NCI-H187 treated with DMSO at 0.1 percent for 48 hours (cell line): ENCODE data around the gene CLCN2.

Source experiments
- DNase-seq: peaks from one replicate; lab custom pipeline; 2025; lab: John Stamatoyannopoulos, UW

The CLCN2 gene

DNA sequence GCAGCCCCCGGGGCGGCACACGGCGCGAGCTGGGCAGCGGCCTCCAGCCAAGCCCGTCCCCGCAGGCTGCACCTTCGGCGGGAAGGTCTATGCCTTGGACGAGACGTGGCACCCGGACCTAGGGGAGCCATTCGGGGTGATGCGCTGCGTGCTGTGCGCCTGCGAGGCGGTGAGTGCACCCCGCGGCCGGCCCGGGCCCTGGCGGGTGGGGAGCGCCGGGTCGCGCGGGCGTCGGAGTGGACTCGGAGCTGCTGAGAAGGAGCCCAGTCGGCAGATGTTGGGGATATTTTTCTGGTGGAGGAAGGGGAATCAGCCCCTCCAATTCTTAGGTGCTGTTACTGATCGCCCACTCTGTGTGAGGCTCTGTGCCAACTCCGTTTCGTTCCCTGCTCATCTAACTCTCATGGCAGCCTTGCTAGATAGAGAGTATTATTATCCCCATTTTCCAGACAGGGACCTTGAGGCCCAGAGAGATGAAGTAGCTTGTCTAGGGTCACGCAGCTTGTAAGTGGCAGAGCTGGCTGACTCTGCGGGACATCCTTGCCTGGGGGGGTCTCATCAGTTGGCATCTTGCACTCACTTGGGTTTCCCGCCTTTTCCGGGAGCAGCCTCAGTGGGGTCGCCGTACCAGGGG, 19.3 kb upstream of the CLCN2 start:
- DNase-seq, result no peak

DNA sequence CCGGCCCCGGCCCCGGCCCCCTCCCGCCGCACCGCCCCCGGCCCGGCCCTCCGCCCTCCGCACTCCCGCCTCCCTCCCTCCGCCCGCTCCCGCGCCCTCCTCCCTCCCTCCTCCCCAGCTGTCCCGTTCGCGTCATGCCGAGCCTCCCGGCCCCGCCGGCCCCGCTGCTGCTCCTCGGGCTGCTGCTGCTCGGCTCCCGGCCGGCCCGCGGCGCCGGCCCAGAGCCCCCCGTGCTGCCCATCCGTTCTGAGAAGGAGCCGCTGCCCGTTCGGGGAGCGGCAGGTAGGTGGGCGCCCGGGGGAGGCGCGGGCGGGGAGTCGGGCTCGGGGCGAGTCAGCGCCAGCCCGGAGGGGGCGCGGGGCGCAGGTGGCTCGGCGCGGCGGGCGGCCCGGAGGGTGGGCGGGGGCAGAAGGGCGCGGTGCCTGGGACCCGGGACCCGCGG, 18.8 kb upstream of the CLCN2 start:
- no peak for DNase-seq

DNA sequence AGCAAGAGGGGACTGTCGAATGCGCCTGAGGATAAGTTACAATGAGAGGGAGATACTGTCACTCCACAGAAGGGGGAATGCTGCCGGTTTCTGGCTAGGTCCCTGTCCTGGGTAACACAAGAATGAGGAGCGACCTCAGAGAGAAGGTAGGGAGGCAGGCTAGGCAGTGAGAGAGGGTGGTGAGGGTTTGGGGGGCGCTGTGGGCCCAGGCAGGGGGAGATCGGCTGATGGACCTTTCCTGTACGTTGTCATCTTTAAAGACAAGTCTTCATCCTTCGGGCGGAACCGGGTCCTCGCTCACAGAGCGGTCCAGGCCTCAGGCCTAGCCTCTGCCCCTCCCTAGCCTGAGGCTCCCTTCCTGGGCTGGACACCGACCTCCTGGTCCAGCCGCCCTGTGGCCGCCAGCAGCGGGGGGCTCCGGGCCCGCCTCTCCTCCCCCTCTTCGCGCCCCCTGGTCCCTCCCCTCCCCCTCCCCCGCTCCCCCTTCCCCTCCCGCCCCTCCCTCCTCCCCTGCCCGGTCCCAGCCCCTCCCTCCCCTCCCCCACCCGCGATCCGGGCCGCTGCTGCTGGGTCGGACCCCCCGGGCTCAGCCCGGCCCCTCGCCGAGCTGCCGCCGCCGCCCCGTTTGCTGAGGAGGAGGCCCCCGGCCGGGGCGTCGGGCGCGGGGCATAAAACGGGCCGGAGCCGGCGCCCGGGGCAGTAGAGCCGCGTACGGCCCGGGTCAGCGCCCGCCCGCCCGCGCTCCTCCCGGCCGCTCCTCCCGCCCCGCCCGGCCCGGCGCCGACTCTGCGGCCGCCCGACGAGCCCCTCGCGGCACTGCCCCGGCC, 18.2 kb upstream of the CLCN2 start, which contains the start of gene CHRD:
Gene CHRD, plus strand, starts transcription at position 697 of the 827 bp plus-strand sequence. CDS start 265 bp downstream, outside the sequence.
- no peak for DNase-seq

DNA sequence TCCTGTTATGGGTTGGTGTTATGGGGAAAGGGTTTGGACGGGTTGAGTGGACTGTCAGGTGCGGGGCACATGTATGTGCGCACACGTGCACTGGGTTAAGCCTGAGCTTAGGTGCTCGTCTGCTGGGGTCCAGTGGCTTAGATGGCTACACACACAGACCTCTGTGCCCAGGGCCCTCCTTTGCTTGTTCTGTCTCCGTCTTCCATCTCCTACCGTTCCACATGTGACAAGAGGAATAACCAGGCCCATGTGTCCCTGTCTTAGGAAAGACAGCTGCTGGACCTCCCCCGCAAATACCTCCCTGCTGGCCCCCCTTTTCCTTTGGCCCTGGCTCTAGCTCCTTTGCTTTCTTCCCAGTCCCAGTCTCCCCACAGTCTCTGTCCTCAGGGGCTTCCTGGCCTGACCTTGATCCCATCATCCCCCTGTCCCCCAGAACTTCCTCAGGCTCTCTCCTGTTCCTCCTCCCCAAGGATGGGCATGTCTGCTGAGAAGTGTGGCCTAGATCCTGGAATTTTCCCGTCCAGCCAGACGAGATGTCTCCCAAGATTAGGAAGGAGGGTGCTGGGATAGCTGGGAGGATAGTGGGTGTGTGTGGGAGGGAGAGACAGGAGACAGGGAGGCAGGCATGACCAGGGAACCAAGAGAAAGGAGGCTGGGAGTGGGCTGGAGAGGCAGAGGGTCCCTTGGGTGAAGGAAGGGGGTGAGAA, 17.4 kb upstream of the CLCN2 start:
- DNase-seq, result no peak

DNA sequence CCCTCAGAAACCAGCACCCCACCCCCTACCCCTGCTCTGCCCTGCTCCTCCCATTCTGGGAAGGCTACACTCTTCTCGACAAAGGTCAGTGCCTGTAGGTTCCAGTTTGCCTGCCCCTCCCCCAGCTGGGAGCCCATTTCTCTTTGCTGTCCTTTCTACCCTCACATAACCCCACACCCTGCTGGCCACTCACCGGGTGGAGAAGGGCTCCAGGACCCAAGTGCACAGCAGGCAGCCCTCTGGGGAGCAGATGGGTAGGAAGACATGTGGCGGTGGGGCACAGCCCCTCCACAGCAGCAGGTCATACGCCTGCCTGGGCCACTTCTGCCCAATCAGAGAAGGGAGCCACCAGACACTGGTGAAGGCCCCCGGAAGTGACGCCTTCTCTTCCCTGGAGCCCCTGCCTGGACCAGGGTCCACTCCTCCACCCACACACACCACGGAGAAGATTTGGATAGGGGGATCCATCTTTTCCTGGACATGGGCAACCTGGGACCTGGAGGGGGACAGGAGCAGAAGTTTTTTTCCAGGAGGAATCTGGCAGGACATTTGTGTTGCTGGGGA, 16.6 kb upstream of the CLCN2 start, which contains the start of gene THPO:
Gene THPO, minus strand, starts transcription at position 326 of the 564 bp plus-strand sequence. CDS start 1,948 bp downstream, outside the sequence.
- no peak for DNase-seq

DNA sequence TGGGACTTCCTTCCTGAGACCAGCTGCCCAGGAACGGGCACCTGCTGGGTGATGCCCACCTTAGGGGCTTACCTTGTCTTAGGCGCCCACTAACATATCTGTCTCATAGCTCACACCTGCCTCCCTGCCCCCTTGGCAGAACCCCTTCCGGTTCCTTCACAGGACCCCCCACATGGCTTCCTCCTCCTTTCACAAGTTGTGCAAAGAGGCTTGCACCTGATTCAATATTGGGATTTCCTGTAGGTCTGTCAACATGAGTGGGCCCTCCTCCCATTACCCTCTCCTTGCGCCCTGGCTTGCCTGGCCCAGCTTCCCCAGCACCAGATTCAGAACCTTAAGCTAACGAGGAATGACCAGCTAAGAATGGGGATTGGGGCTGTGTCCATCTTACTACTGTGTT, 16.0 kb upstream of the CLCN2 start:
- no peak for DNase-seq

DNA sequence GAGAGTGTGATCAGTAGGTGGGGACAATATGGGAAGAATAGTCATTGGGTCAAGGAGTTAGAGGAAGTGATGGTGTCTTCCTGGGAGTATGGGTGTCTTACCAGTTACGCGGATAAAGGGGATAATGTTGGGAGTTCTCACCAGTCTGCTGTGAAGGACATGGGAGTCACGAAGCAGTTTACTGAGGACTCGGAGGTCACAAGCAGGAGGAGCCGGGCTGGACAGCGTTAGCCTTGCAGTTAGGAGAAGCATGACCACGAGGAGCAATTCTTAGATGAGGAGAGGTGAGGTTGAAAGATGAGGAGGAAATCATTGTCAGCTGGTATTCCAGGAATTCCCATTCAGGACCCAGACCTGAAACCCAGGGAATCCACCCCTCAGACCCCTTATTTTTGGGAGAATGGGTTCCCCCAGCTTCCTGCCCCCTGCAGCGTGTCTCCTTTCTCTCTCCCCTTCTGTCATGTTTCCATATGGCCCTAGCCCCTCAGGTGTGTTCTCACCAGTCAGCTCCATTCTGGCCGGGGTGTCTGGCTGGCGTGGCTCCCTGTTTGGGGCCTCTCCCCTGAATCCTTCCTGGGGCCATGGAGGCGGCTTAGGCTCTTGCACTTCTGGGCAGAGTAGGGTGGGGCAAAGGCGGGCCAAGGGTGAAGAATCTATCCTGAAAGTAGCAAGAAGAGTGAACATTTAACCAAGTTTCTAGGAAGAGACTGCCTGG, 14.5 kb upstream of the CLCN2 start:
- no peak for DNase-seq

DNA sequence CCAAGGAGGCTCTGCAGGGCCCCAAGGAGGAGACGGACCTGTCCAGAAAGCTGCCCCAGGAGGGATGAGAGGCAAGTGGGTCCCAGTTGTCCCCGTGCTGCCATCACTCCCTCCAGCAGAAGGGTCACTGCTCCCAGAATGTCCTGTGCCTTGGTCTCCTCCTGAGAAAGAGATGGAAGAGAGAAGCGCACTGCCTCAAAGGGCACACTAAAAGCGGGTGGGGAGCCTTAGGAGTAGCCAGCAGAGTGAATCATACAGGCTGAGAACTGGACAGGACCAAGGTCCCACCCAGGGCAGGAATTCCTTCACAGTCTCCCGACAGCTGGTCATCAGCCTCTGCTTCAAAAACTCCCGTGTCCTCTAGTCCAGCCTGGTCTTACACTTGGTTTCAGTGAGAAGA, 12.0 kb upstream of the CLCN2 start:
- no peak for DNase-seq

DNA sequence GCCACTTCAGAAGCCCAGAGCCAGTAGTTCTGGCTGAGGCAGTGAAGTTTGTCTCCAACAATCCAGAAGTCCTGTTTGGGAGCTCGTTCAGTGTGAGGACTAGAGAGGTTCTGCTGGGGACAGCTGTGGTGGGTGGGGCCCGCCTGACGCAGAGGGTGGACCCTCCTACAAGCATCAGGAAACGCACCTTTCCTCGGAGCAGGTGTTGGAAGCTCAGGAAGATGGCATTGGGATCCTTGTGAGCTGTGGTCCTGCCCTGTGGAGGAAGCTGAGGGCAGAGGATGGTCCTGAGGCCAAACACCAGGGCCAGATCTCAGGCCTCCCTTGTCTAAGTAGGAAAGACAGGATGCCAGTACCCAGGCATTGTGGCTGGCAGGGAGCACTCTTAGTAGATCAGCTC, 11.5 kb upstream of the CLCN2 start:
- DNase-seq, result no peak

DNA sequence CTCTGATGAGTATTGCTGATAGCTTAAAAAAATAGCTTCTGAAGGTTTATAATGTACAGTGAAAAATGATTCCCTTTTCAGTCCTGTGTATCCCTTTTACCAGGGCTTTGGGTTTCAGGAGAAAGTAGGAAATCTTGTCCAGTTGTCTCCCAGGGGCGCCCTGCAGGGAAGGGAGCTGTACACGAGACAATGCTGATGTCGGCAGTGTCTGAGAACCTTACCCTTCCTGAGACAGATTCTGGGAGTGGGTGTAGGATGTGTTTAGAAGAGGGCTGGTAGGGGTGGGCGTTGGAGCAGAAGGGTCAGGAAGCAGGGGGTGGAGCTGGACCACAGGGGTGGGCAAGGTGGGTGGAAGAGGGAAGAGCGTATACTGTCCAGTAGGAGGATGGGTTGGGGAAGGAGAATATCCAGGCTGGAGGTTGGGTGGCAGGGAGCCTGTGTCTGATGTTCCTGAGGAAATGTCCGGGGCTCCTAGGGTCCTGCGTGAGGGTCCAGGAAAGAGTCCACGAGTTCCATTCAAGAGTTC, 11.0 kb upstream of the CLCN2 start:
- DNase-seq, result no peak

DNA sequence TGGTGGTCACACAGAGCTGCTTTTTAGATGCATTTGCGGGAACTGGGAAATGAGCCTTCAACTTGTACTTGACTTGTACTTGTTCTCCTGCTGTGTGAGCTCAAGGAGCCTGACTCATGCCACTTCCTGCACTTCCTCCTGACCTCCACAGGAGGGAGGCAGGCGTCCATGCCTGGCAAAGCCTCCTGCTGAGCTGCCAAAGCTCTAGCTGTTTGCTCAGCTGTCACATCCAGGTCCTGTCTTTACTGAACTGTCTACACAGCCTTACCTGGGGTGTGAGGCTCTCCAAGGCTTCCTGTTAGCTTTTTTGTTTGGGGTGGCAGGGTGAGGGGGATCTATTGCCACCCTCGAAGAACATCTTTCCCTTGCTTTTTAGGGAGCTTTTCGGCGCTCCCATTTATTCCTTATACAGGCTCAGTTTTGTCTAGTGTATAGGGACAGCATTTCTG, 10.2 kb upstream of the CLCN2 start:
- peak; percentile 45 for DNase-seq

DNA sequence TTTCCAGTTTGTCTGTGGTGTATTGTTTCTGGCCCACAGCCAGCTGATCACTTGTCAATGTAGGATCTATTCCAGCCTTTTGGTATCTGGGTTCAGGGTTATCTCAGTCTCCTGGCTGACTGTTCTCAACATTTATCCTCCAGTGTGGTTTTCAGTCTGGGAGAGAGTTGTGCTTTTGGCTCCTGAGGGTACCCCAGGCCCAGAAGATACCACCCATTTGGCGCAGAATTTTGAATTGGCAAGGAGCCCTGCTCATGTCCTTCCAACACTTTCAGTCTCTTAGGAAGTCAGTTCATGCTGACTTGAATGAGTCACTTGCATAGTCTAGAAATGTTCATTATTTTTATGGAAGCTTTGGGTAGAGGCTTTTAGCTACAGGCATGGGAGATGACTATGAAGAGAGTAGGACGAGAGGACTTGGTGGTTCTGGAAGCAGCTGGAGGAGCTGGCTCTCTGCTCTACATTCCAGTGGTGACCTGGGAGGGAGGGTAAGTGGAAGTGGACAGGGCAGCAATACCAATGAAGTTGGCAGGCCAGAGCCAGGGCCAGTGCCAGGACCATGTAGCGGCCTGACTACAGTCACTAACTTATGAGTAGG, 7.3 kb upstream of the CLCN2 start:
- DNase-seq, result no peak

DNA sequence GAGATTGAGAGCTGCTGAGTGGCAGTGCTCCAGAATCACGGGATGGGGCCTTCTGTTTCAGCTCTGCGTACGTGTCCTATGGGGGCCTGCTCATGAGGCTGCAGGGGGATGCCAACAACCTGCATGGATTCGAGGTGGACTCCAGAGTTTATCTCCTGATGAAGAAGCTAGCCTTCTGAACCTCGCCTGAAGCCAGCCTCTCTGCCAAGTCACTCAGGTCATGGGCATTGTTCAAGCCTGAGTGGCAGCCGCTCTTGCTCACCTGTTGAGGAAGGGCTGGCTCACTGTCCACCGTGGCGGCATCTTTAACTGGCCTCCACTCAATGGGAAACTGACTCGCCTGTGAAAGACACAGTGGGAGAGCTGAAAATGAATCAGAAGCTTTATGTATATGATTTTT, 6.7 kb upstream of the CLCN2 start:
- no peak for DNase-seq

DNA sequence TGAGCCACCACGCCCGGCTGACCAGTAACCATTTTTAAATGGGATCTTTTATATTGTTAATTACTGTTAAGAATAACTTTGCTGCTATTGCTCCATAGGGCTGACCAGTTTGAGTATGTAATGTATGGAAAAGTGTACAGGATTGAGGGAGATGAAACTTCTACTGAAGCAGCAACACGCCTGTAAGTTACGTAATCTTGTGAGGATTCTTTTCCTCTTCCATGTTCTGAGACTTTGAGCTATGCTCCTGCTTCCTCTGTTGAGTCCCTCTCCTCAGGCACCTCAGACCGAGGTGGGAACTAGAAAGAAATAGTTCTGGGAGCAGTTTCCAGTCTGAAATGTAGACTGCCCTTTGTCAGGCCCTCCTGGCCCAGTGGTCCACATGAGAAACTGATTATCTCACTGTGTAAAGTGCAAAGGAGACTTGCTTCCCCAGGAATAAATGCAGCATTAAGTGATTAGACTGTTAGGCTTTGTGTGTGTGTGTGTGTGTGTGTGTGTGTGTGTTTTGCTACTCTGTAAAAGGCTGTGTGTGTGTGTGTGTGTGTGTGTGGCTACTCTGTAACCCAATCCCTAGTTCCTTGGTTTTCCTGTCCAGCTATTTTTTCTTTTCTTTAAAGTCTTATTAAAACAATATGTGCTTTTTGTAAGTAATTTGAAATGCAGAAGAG, 5.3 kb upstream of the CLCN2 start:
- DNase-seq, result no peak

DNA sequence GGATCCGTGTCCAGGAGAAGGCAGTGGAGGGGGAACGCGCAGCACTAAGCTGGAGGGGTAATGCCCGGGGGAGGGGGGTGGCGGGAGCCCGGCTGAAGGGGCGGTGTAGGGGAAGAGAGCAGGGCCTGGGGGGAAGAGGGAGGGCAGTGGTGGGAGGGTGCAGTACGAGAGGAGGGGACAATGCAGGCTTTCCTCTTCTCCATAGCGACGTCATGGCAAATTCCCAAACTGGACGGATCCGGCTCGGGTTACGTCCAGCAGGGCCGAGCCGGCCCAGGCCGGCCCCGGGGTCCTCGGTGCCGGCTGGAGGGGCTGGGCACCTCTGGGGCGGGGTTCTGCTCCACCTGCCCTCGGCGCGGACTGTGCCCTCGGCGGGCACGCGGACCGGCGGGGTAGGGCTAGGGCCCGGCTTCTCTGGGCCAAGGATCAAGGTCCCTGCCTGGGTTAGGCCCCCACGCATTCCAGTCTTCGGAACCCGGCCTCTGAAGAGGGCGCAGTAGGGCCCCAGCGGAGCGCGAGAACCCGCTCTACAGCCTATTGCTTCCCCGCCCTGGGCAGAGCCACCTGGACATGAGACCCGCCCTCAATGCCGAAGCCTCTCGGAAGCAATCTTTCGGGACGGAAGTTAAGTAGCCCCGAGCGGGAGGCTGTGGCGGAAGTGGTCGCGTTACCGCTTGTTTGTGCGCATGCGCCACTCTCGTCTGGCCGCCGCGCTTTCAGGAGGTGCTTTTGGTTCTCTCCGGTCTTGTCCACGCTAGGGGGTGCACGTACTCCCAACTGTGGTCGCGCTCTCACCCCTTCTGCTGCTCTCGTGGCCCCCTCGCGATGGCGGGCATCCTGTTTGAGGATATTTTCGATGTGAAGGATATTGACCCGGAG, 1.5 kb upstream of the CLCN2 start:
- DNase-seq, result peak; percentile 80

DNA sequence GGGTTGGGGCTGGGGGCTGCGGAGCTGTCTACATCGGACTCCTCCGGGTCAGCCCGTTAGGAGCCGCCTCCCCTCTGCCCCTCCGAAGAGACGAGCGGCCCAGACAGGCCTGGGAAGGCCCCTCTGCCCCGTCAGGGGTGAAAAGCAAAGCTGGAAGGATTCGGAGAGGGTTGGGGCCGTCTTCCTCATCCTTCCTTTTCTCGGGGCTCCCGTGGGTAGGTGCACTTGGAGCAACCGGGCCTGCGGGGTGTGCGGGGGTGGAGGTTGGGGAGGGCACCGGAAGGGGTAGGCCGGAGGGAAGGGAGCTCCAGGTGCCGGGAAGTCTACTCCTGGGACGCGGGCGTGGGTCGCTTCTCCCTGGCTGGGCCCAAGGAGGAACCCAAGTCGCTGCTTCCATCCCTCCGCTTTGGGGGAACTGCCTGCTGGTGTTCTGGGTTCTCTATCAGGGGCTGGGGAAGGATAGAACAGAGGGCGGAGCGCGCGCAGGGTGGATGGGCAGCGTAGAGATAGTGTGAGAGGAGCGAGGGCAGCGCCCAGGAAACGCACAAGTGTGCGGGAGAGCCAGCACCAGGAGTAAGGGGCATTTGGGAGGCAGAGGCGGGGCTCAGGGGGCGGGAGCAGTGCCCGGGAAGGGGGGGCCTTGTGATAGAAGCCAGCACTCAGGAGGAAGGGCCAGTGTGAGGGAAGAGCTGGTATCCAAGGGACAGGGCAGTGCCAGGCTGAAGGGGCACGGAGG, 695 bp upstream of the CLCN2 start:
- no peak for DNase-seq

DNA sequence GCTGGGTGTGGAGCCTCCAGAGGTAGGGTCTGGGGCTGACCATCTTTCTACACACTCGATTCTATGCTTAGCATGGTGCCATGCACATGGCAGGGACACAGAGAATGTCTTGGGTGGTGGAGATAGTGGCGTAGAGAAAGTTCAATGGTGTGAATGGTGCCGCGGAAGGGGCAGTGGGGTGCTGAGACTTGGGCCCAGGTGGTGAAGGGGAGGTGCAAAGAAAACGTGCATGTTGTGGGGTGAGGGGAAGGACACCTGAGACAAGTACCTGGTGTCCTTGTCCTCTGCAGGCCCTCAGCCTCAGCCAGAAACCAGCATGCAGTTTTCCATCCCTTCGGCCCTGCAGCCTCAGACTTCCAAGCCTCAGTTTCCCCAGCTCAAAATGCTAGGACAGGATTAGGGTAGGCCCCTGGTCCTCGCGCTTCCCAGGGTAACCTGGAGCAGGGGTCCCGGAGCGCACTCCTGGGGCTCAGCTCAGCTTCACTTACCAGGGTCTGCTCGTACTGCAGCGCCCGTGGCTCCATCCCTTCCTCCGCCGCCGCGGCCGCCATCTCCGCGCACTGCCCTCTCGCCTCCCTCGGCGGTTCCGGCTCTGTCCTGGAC, 375 bp downstream of the CLCN2 start:
- DNase-seq, result no peak
